BJ (cell line): ENCODE results near the gene EXD2. TPM values are rescaled to one million over a fixed set of nuclear protein-coding genes. Genes with fewer than 3 reads are reported as not detected.

ENCODE experiments used
- CTCF ChIA-PET: fragments of 350-600 bp; formaldehyde crosslinking; extraction: SDS; loops from one replicate; lab custom pipeline; 2021; ENCODE audit warnings: antibody characterized with exemption, inconsistent platforms; lab: Yijun Ruan, JAX
- POLR2A ChIA-PET: fragments of 300-600 bp; sonication (Branson Sonifier 250); formaldehyde crosslinking; extraction: SDS; loops from one replicate; lab custom pipeline; 2021; ENCODE audit warnings: antibody characterized with exemption; lab: Charles Lee
- DNase-seq: peaks from one replicate; pipeline ENCODE4 v3.0.0-alpha.2; 2011; ENCODE audit warnings: low read depth
- H3K27me3 ChIP-seq: 2 replicates; pipeline ENCODE4 v1.6.0; 2011; ENCODE audit warnings: low read length; ENCODE audit not compliant: control insufficient read depth, insufficient read depth
- H3K36me3 ChIP-seq: 2 replicates; pipeline ENCODE4 v1.5.1; 2011; ENCODE audit warnings: low read length; ENCODE audit not compliant: control insufficient read depth, insufficient read depth
- H3K4me3 ChIP-seq: 2 replicates; pipeline ENCODE4 v1.5.1; 2011; ENCODE audit warnings: low read depth, mild to moderate bottlenecking, control low read depth, low read length
- CTCF ChIP-seq: IDR thresholded peaks from 2 replicates; pipeline ENCODE4 v1.5.1; 2011; ENCODE audit warnings: low read depth, mild to moderate bottlenecking, control low read depth, inconsistent platforms, low read length, moderate library complexity; ENCODE audit not compliant: insufficient read depth
- polyA plus RNA-seq: library from polyadenylated mRNA; depleted of rRNA; stranded (reverse); fragments of >200 nt; gene quantifications from 2 replicates; pipeline ENCODE4 v1.2.3, GENCODE V29; 2011

Gene EXD2
- polyA plus RNA-seq, 1 experiment, result 17.7 TPM

- Histone ChIP-seq H3K36me3 (peaks cover 9% of the 10 kb centered on the region), H3K27me3 (no peaks in the 10 kb centered on the region), H3K4me3 (no peak overlapping the region)
- DNase-seq, result no peak
- TF ChIP-seq CTCF, result no peak
- ChIA-PET POLR2A (no interaction called here), CTCF (interaction anchor here (1.0 to 1.8 kb wide), 3 partner anchors 10 to 233 kb away, joined by 3 to 12 read pairs (median 4); no protein-coding TSS in a partner anchor)
Observed at GRCh38 chr14:69232388-69232787, 41.1 kb downstream of the EXD2 start.

DNA sequence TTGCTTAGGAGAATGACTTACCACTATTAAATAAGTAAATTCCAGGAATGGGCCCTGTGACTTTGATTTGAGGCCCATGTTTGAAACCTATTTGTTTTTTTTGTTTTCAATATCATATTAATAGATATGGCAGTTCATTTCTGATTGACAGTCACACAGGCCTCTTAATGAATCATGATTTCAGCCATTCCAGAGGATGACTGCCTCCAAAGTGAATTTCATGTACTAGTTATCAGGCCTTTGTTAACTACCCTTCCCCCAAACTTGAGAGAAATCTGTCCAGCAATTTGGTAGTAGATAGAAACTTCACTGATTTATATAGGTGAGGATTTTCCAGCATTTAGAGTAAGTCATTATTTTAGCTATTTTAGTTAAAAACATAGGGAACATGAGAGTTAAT lies 42.8 kb downstream of the EXD2 start:
- ChIA-PET POLR2A (no interaction called here), CTCF (interaction anchor here (0.7 kb wide), 1 partner anchor 164 kb away, joined by 3 read pairs; the partner anchor contains the start of gene ERH)
- no peak for TF ChIP-seq CTCF
- no peak overlapping the region for H3K4me3 ChIP-seq
- H3K27me3 ChIP-seq, result no peaks in the 10 kb centered on the region
- DNase-seq, result no peak
- H3K36me3 ChIP-seq, result peaks cover 14% of the 10 kb centered on the region

GRCh38 chr14:69235708-69236107 lies 44.4 kb downstream of the EXD2 start:
- Histone ChIP-seq H3K27me3 (no peaks in the 10 kb centered on the region), H3K36me3 (peaks cover 16% of the 10 kb centered on the region), H3K4me3 (no peak overlapping the region)
- TF ChIP-seq CTCF, result no peak
- CTCF ChIA-PET, result interaction anchor here (0.8 to 2.0 kb wide), 4 partner anchors 9 to 262 kb away, joined by 3 to 8 read pairs (median 4); no protein-coding TSS in a partner anchor
- DNase-seq, result no peak
- POLR2A ChIA-PET, result no interaction called here

GRCh38 chr14:69237142-69237541 lies 45.8 kb downstream of the EXD2 start:
- H3K4me3 ChIP-seq, result no peak overlapping the region
- no peak for DNase-seq
- no peak for TF ChIP-seq CTCF
- peaks cover 18% of the 10 kb centered on the region for H3K36me3 ChIP-seq
- H3K27me3 ChIP-seq, result no peaks in the 10 kb centered on the region
- CTCF ChIA-PET, result interaction anchor here (1.0 to 2.0 kb wide), 3 partner anchors 20 to 374 kb away, joined by 3 to 8 read pairs (median 3); no protein-coding TSS in a partner anchor
- POLR2A ChIA-PET, result no interaction called here

DNA sequence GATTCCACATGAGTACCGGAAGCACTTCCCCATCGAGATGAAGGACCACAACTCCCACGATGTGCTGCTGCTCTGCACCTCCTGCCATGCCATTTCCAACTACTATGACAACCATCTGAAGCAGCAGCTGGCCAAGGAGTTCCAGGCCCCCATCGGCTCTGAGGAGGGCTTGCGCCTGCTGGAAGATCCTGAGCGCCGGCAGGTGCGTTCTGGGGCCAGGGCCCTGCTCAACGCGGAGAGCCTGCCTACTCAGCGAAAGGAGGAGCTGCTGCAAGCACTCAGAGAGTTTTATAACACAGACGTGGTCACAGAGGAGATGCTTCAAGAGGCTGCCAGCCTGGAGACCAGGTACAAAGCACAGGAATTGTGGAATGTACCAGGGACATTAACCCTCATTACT lies 46.3 kb downstream of the EXD2 start:
- no peak for TF ChIP-seq CTCF
- POLR2A ChIA-PET, result no interaction called here
- CTCF ChIA-PET, result interaction anchor here (1.0 to 1.3 kb wide), 2 partner anchors 109 to 375 kb away, joined by 3 read pairs; no protein-coding TSS in a partner anchor
- Histone ChIP-seq H3K4me3 (no peak overlapping the region), H3K36me3 (peaks cover 18% of the 10 kb centered on the region), H3K27me3 (no peaks in the 10 kb centered on the region)
- no peak for DNase-seq
